Astrocyte (in vitro differentiated cells and primary cell): ENCODE measurements around the gene DOC2A.

ENCODE experiments used
- EZH2 ChIP-seq: IDR thresholded peaks from 2 replicates; pipeline ENCODE4 v1.6.1; 2012; ENCODE audit warnings: mild to moderate bottlenecking, low read length, inconsistent platforms; ENCODE audit not compliant: insufficient read depth
- TF ChIP-seq, protein P1 (sequence below): IDR thresholded peaks from 2 replicates; pipeline ENCODE4 v1.5.1; 2011; ENCODE audit warnings: low read depth, mild to moderate bottlenecking, inconsistent platforms, low read length, moderate library complexity; ENCODE audit not compliant: insufficient read depth

GRCh38 chr16:30003670-30004423, 7.0 kb downstream of the DOC2A start:
- TF ChIP-seq, protein P1, sequence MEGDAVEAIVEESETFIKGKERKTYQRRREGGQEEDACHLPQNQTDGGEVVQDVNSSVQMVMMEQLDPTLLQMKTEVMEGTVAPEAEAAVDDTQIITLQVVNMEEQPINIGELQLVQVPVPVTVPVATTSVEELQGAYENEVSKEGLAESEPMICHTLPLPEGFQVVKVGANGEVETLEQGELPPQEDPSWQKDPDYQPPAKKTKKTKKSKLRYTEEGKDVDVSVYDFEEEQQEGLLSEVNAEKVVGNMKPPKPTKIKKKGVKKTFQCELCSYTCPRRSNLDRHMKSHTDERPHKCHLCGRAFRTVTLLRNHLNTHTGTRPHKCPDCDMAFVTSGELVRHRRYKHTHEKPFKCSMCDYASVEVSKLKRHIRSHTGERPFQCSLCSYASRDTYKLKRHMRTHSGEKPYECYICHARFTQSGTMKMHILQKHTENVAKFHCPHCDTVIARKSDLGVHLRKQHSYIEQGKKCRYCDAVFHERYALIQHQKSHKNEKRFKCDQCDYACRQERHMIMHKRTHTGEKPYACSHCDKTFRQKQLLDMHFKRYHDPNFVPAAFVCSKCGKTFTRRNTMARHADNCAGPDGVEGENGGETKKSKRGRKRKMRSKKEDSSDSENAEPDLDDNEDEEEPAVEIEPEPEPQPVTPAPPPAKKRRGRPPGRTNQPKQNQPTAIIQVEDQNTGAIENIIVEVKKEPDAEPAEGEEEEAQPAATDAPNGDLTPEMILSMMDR = no peak
- TF ChIP-seq EZH2 = no peak
